GM18873 (cell line): ENCODE measurements around the gene ITGA1.

Experiments used
- ATAC-seq: cut with Tn5 transposase; IDR thresholded peaks from one replicate; pipeline ENCODE4 v1.9.1; 2021; ENCODE audit warnings: mild to moderate bottlenecking, moderate library complexity, moderate number of reproducible peaks; ENCODE audit not compliant: unreplicated experiment, low FRiP score

ITGA1 gene

GRCh38 chr5:52893105-52893504 is 105.4 kb downstream of the ITGA1 start:
- no peak for ATAC-seq

GRCh38 chr5:52893863-52894262 is 106.1 kb downstream of the ITGA1 start:
- no peak for ATAC-seq

GRCh38 chr5:52894451-52894850 is 106.7 kb downstream of the ITGA1 start:
- no peak for ATAC-seq

- ATAC-seq, result no peak
Measured at GRCh38 chr5:52895075-52895474, 107.4 kb downstream of the ITGA1 start.

GRCh38 chr5:52895572-52896413 is 108.1 kb downstream of the ITGA1 start:
- no peak for ATAC-seq

- ATAC-seq, result no peak
Measured at GRCh38 chr5:52896534-52897237, 109.0 kb downstream of the ITGA1 start.

- ATAC-seq, result no peak
Measured at GRCh38 chr5:52897238-52897614, 109.5 kb downstream of the ITGA1 start.

- no peak for ATAC-seq
Measured at GRCh38 chr5:52898961-52899680, 111.4 kb downstream of the ITGA1 start.

GRCh38 chr5:52903142-52903541 is 115.4 kb downstream of the ITGA1 start:
- ATAC-seq, result no peak

GRCh38 chr5:52906343-52906742 is 118.6 kb downstream of the ITGA1 start:
- no peak for ATAC-seq

GRCh38 chr5:52906845-52907244 is 119.1 kb downstream of the ITGA1 start:
- no peak for ATAC-seq

GRCh38 chr5:52909192-52909591 is 121.5 kb downstream of the ITGA1 start:
- no peak for ATAC-seq

GRCh38 chr5:52910071-52910470 is 122.4 kb downstream of the ITGA1 start:
- ATAC-seq, result no peak

GRCh38 chr5:52915176-52915875 is 127.6 kb downstream of the ITGA1 start:
- peak; percentile 93 for ATAC-seq

- ATAC-seq, result no peak
Measured at GRCh38 chr5:52920929-52921328, 133.2 kb downstream of the ITGA1 start.

- no peak for ATAC-seq
Measured at GRCh38 chr5:52922384-52922783, 134.7 kb downstream of the ITGA1 start.

GRCh38 chr5:52924456-52924855 is 136.7 kb downstream of the ITGA1 start:
- ATAC-seq, result no peak

- no peak for ATAC-seq
Measured at GRCh38 chr5:52925001-52925400, 137.3 kb downstream of the ITGA1 start.

- no peak for ATAC-seq
Measured at GRCh38 chr5:52928689-52929088, 141.0 kb downstream of the ITGA1 start.

- ATAC-seq, result no peak
Measured at GRCh38 chr5:52938226-52938625, 150.5 kb downstream of the ITGA1 start.

- ATAC-seq, result peak; percentile 54
Measured at GRCh38 chr5:52943285-52943684, 155.6 kb downstream of the ITGA1 start.
